HepG2 (cell line): ENCODE data around the gene NELFB. TPM values are rescaled to one million over a fixed set of nuclear protein-coding genes. Genes with fewer than 3 reads are reported as not detected.

Experiments used
- GABPA ChIP-seq, 2 experiments: IDR thresholded peaks; 2 replicates each; pipeline ENCODE4 v1.6.1; 2011 to 2016; ENCODE audit warnings: low read depth in 2 of 2, low read length in 1 of 2, missing biosample characterization in 1 of 2, missing genetic modification characterization in 1 of 2
- IKZF4 ChIP-seq: sonication (generic); formaldehyde crosslinking; IDR thresholded peaks from 2 replicates; pipeline ENCODE4 v1.5.1; 2020; ENCODE audit warnings: borderline replicate concordance, mild to moderate bottlenecking, low read depth, missing genetic modification reagents; ENCODE audit errors: not compliant biosample characterization
- PCBP2 ChIP-seq: fragments of 200-400 bp; formaldehyde crosslinking; optimal IDR thresholded peaks from 2 replicates; pipeline ENCODE3; 2018; ENCODE audit warnings: low read length, low read depth; ENCODE audit not compliant: poor library complexity, severe bottlenecking
- RNF2 ChIP-seq: fragments of 450-650 bp; conservative IDR thresholded peaks from 2 replicates; pipeline ENCODE4 v1.6.1; 2016; ENCODE audit warnings: low read depth
- TCF12 ChIP-seq, 2 experiments: fragments of 450-650 bp in 1 of 2; sonication (generic) in 1 of 2; formaldehyde crosslinking in 1 of 2; IDR thresholded peaks; 2 replicates each; pipeline versions ENCODE4 v1.6.1 to v1.8.0; 2017 to 2022; ENCODE audit warnings: antibody characterized with exemption in 1 of 2, mild to moderate bottlenecking in 1 of 2, missing genetic modification reagents in 1 of 2, moderate library complexity in 1 of 2
- polyA plus RNA-seq, 8 experiments: library from polyadenylated mRNA; depleted of rRNA in 3 of 8; stranded (reverse) in 7 of 8; unstranded in 1 of 8; fragments of >200 nt; fragmentation: Illumina TruSeq in 4 of 8; extraction: Trizol in 4 of 8; gene quantifications; 2 replicates each; pipeline versions ENCODE4 v1.2.1 to v1.2.3, GENCODE V29; 2011 to 2016; ENCODE audit warnings: low read depth in 4 of 8, missing spikeins in 1 of 8, mixed read lengths in 1 of 8; ENCODE audit not compliant: insufficient read depth in 1 of 8
- total RNA-seq, 5 experiments: library from RNA; depleted of rRNA; stranded (reverse); fragments of >200 nt; fragmentation: Illumina TruSeq; extraction: Trizol; gene quantifications; 2 replicates each; pipeline ENCODE4 v1.2.3, GENCODE V29; 2016; ENCODE audit warnings: low read depth in 1 of 5
- TF ChIP-seq, protein P1 (sequence below): sonication (generic); formaldehyde crosslinking; IDR thresholded peaks from 2 replicates; pipeline ENCODE4 v1.4.0; 2020; ENCODE audit warnings: missing genetic modification reagents
- TF ChIP-seq, protein P2 (sequence below): sonication (generic); formaldehyde crosslinking; IDR thresholded peaks from one replicate; pipeline ENCODE4 v1.5.1; 2020; ENCODE audit warnings: mild to moderate bottlenecking, missing genetic modification reagents; ENCODE audit errors: not compliant biosample characterization
- TF ChIP-seq, protein P3 (sequence below): sonication (generic); formaldehyde crosslinking; IDR thresholded peaks from 2 replicates; pipeline ENCODE4 v1.4.0; 2020; ENCODE audit warnings: missing genetic modification reagents, borderline replicate concordance
- TF ChIP-seq, protein P4 (sequence below), 2 experiments: sonication (generic) in 1 of 2; formaldehyde crosslinking in 1 of 2; IDR thresholded peaks; 2 replicates each; pipeline versions ENCODE4 v1.4.0 to v1.6.1; 2018 to 2020; ENCODE audit warnings: missing genetic modification reagents in 2 of 2, borderline replicate concordance in 1 of 2, low read depth in 1 of 2, mild to moderate bottlenecking in 1 of 2, missing biosample characterization in 1 of 2

NELFB gene
- total and polyA plus RNA-seq, 2 of the 13 experiments (the other 11 are each of a cell fraction or from before 2014, with no cell fraction given) = 26.5 to 45.8 TPM

DNA sequence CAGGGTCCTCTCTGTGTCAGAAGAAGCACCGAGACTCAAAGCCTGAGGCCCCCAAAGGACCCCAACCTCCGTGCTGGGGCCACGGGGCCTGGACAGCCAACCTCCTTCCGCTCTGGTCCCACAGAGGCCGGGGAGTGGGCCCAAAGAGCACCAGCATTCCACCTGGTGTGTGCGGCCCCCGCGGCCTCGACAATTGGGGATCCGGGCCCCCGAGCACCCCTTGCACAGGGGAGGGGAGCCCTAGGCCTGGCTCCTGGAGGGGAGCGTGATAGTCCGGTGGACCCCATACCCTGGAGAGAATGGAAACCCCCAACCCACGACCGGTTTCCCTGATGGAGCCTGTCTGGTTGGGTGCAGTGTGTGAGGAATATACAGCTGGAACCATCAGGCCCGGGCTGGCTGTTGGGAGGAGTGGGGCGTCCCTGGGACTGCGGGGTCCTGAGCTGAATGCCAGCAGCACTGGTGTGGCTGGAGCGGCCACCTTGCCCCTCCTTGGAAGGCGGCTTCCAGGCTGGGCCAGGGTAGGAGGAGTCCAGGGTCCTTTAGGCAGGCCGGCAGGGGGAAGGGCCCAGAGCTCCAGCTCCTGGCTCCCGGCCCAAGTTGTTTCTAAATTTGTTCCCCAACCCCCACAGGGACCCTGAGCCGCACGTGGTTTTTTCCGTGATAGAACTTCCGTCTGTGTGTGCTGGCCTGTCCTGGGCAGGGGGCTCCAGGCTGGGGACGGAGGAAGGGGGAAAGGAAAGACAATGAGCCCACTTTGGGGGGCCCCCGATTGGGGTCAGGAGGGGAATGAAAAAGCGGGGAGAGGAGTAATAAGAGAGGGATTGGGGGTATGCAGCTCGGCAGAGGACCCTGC lies 21.6 kb downstream of the NELFB start (continued):
- TF ChIP-seq, protein P1, sequence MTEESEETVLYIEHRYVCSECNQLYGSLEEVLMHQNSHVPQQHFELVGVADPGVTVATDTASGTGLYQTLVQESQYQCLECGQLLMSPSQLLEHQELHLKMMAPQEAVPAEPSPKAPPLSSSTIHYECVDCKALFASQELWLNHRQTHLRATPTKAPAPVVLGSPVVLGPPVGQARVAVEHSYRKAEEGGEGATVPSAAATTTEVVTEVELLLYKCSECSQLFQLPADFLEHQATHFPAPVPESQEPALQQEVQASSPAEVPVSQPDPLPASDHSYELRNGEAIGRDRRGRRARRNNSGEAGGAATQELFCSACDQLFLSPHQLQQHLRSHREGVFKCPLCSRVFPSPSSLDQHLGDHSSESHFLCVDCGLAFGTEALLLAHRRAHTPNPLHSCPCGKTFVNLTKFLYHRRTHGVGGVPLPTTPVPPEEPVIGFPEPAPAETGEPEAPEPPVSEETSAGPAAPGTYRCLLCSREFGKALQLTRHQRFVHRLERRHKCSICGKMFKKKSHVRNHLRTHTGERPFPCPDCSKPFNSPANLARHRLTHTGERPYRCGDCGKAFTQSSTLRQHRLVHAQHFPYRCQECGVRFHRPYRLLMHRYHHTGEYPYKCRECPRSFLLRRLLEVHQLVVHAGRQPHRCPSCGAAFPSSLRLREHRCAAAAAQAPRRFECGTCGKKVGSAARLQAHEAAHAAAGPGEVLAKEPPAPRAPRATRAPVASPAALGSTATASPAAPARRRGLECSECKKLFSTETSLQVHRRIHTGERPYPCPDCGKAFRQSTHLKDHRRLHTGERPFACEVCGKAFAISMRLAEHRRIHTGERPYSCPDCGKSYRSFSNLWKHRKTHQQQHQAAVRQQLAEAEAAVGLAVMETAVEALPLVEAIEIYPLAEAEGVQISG (CRISPR knock-in tag) = no peak
- TF ChIP-seq PCBP2 (no peak), RNF2 (no peak), IKZF4 (CRISPR knock-in tag) (no peak), GABPA (IDR thresholded peaks at IDR 0.05; ENCODE audit: low read depth, low read length) (no peak), GABPA (CRISPR knock-in tag; IDR thresholded peaks at IDR 0.05; ENCODE audit: low read depth) (no peak), TCF12 (IDR thresholded peaks at IDR 0.05) (no peak), TCF12 (CRISPR knock-in tag; IDR thresholded peaks at IDR 0.05) (0 out of 2 replicates have a peak, but pooled peaks have one; percentile 36)
- TF ChIP-seq, protein P2, sequence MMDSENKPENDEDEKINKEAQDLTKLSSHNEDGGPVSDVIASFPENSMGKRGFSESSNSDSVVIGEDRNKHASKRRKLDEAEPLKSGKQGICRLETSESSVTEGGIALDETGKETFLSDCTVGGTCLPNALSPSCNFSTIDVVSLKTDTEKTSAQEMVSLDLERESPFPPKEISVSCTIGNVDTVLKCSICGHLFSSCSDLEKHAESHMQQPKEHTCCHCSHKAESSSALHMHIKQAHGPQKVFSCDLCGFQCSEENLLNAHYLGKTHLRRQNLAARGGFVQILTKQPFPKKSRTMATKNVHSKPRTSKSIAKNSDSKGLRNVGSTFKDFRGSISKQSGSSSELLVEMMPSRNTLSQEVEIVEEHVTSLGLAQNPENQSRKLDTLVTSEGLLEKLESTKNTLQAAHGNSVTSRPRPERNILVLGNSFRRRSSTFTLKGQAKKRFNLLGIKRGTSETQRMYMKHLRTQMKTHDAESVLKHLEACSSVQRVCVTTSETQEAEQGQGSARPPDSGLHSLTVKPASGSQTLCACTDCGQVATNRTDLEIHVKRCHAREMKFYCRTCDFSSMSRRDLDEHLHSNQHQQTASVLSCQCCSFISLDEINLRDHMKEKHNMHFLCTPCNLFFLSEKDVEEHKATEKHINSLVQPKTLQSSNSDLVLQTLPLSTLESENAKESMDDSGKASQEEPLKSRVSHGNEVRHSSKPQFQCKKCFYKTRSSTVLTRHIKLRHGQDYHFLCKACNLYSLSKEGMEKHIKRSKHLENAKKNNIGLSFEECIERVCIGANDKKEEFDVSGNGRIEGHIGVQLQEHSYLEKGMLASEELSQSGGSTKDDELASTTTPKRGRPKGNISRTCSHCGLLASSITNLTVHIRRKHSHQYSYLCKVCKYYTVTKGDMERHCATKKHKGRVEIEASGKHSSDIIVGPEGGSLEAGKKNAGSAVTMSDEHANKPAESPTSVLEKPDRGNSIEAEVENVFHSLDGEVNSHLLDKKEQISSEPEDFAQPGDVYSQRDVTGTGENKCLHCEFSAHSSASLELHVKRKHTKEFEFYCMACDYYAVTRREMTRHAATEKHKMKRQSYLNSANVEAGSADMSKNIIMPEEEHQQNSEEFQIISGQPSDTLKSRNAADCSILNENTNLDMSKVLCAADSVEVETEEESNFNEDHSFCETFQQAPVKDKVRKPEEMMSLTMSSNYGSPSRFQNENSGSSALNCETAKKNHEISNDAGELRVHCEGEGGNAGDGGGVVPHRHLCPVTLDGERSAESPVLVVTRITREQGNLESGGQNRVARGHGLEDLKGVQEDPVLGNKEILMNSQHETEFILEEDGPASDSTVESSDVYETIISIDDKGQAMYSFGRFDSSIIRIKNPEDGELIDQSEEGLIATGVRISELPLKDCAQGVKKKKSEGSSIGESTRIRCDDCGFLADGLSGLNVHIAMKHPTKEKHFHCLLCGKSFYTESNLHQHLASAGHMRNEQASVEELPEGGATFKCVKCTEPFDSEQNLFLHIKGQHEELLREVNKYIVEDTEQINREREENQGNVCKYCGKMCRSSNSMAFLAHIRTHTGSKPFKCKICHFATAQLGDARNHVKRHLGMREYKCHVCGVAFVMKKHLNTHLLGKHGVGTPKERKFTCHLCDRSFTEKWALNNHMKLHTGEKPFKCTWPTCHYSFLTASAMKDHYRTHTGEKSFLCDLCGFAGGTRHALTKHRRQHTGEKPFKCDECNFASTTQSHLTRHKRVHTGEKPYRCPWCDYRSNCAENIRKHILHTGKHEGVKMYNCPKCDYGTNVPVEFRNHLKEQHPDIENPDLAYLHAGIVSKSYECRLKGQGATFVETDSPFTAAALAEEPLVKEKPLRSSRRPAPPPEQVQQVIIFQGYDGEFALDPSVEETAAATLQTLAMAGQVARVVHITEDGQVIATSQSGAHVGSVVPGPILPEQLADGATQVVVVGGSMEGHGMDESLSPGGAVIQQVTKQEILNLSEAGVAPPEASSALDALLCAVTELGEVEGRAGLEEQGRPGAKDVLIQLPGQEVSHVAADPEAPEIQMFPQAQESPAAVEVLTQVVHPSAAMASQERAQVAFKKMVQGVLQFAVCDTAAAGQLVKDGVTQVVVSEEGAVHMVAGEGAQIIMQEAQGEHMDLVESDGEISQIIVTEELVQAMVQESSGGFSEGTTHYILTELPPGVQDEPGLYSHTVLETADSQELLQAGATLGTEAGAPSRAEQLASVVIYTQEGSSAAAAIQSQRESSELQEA = no peak
- TF ChIP-seq, protein P3, sequence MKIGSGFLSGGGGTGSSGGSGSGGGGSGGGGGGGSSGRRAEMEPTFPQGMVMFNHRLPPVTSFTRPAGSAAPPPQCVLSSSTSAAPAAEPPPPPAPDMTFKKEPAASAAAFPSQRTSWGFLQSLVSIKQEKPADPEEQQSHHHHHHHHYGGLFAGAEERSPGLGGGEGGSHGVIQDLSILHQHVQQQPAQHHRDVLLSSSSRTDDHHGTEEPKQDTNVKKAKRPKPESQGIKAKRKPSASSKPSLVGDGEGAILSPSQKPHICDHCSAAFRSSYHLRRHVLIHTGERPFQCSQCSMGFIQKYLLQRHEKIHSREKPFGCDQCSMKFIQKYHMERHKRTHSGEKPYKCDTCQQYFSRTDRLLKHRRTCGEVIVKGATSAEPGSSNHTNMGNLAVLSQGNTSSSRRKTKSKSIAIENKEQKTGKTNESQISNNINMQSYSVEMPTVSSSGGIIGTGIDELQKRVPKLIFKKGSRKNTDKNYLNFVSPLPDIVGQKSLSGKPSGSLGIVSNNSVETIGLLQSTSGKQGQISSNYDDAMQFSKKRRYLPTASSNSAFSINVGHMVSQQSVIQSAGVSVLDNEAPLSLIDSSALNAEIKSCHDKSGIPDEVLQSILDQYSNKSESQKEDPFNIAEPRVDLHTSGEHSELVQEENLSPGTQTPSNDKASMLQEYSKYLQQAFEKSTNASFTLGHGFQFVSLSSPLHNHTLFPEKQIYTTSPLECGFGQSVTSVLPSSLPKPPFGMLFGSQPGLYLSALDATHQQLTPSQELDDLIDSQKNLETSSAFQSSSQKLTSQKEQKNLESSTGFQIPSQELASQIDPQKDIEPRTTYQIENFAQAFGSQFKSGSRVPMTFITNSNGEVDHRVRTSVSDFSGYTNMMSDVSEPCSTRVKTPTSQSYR = peak; percentile 72; the same call in 1 of the 2 replicates
- TF ChIP-seq, protein P4, sequence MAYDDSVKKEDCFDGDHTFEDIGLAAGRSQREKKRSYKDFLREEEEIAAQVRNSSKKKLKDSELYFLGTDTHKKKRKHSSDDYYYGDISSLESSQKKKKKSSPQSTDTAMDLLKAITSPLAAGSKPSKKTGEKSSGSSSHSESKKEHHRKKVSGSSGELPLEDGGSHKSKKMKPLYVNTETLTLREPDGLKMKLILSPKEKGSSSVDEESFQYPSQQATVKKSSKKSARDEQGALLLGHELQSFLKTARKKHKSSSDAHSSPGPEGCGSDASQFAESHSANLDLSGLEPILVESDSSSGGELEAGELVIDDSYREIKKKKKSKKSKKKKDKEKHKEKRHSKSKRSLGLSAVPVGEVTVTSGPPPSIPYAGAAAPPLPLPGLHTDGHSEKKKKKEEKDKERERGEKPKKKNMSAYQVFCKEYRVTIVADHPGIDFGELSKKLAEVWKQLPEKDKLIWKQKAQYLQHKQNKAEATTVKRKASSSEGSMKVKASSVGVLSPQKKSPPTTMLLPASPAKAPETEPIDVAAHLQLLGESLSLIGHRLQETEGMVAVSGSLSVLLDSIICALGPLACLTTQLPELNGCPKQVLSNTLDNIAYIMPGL (CRISPR knock-in tag; IDR thresholded peaks at IDR 0.05; ENCODE audit: borderline replicate concordance in 1 of 2, low read depth in 1 of 2) = no peak
